Measurements from ENCODE around the gene CELSR2.

Gene CELSR2

GRCh38 chr1:109259674-109260557 is 10.6 kb downstream of the CELSR2 start:
- DNase-seq, result no peak
- Histone ChIP-seq H3K36me3 (replicated peaks; ENCODE audit: insufficient read depth, low read length) (no peaks in the 10 kb centered on the region), H4K20me1 (ENCODE audit: insufficient read depth, low read length) (no peaks in the 10 kb centered on the region), H3K9me2 (replicated peaks; ENCODE audit: insufficient read depth, low read length) (no peaks in the 10 kb centered on the region), H3F3A (ENCODE audit: insufficient read depth, low read length) (no peaks in the 10 kb centered on the region), H2AFZ (ENCODE audit: low read length) (no peak overlapping the region), H3K4me3 (ENCODE audit: low read length) (no peak overlapping the region), H3K4me2 (ENCODE audit: low read depth, low read length) (no peak overlapping the region), H3K27me3 (replicated peaks; ENCODE audit: insufficient read depth, low read length) (no peaks in the 10 kb centered on the region), H3K9me3 (replicated peaks; ENCODE audit: insufficient read depth, low read length) (no peaks in the 10 kb centered on the region), H3K27ac (ENCODE audit: low read length) (no peak overlapping the region), H3K4me1 (ENCODE audit: low read length) (no peaks in the 10 kb centered on the region), H3K79me2 (ENCODE audit: low read length) (no peaks in the 10 kb centered on the region), H3K9ac (ENCODE audit: low read length) (no peak overlapping the region)
- TF ChIP-seq EZH2 (optimal IDR thresholded peaks at IDR 0.05; ENCODE audit: low read depth, low read length) (no peak), EZH2phosphoT487 (IDR thresholded peaks at IDR 0.05; ENCODE audit: low read length) (no peak)
- TF ChIP-seq, protein P1, sequence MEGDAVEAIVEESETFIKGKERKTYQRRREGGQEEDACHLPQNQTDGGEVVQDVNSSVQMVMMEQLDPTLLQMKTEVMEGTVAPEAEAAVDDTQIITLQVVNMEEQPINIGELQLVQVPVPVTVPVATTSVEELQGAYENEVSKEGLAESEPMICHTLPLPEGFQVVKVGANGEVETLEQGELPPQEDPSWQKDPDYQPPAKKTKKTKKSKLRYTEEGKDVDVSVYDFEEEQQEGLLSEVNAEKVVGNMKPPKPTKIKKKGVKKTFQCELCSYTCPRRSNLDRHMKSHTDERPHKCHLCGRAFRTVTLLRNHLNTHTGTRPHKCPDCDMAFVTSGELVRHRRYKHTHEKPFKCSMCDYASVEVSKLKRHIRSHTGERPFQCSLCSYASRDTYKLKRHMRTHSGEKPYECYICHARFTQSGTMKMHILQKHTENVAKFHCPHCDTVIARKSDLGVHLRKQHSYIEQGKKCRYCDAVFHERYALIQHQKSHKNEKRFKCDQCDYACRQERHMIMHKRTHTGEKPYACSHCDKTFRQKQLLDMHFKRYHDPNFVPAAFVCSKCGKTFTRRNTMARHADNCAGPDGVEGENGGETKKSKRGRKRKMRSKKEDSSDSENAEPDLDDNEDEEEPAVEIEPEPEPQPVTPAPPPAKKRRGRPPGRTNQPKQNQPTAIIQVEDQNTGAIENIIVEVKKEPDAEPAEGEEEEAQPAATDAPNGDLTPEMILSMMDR (IDR thresholded peaks at IDR 0.05; ENCODE audit: low read length), result no peak

DNA sequence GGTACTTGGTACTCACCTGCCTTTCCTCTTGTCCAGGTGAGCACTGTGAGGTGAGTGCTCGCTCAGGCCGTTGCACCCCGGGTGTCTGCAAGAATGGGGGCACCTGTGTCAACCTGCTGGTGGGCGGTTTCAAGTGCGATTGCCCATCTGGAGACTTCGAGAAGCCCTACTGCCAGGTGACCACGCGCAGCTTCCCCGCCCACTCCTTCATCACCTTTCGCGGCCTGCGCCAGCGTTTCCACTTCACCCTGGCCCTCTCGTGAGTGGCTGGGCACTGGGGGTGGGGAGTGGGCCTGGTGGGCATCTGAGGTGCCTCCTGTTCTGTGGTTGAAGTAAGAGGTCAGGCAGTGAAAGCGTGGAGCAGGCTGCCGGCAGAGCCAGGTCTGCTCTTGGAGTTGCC is 11.7 kb downstream of the CELSR2 start:
- H4K20me1 ChIP-seq (ENCODE audit: insufficient read depth, low read length), result no peaks in the 10 kb centered on the region
- H3K4me1 ChIP-seq (ENCODE audit: low read length), result no peaks in the 10 kb centered on the region
- TF ChIP-seq, protein P1 (IDR thresholded peaks at IDR 0.05; ENCODE audit: low read length), result no peak
- TF ChIP-seq EZH2phosphoT487 (IDR thresholded peaks at IDR 0.05; ENCODE audit: low read length), result no peak
- no peak for TF ChIP-seq EZH2 (optimal IDR thresholded peaks at IDR 0.05; ENCODE audit: low read depth, low read length)
- no peak overlapping the region for H3K27ac ChIP-seq (ENCODE audit: low read length)
- H3F3A ChIP-seq (ENCODE audit: insufficient read depth, low read length), result no peaks in the 10 kb centered on the region
- no peak overlapping the region for H3K4me3 ChIP-seq (ENCODE audit: low read length)
- no peak overlapping the region for H3K9ac ChIP-seq (ENCODE audit: low read length)
- H3K9me2 ChIP-seq (replicated peaks; ENCODE audit: insufficient read depth, low read length), result no peaks in the 10 kb centered on the region
- H3K79me2 ChIP-seq (ENCODE audit: low read length), result no peaks in the 10 kb centered on the region
- no peak overlapping the region for H3K4me2 ChIP-seq (ENCODE audit: low read depth, low read length)
- no peaks in the 10 kb centered on the region for H3K9me3 ChIP-seq (replicated peaks; ENCODE audit: insufficient read depth, low read length)
- H3K36me3 ChIP-seq (replicated peaks; ENCODE audit: insufficient read depth, low read length), result no peaks in the 10 kb centered on the region
- no peak for DNase-seq
- no peak overlapping the region for H2AFZ ChIP-seq (ENCODE audit: low read length)
- no peaks in the 10 kb centered on the region for H3K27me3 ChIP-seq (replicated peaks; ENCODE audit: insufficient read depth, low read length)

GRCh38 chr1:109261578-109261977 is 12.2 kb downstream of the CELSR2 start:
- no peak for DNase-seq
- no peak overlapping the region for H3K9ac ChIP-seq (ENCODE audit: low read length)
- no peaks in the 10 kb centered on the region for H3K9me3 ChIP-seq (replicated peaks; ENCODE audit: insufficient read depth, low read length)
- H3K27ac ChIP-seq (ENCODE audit: low read length), result no peak overlapping the region
- no peak overlapping the region for H3K4me2 ChIP-seq (ENCODE audit: low read depth, low read length)
- H3K36me3 ChIP-seq (replicated peaks; ENCODE audit: insufficient read depth, low read length), result no peaks in the 10 kb centered on the region
- no peaks in the 10 kb centered on the region for H3K4me1 ChIP-seq (ENCODE audit: low read length)
- no peaks in the 10 kb centered on the region for H4K20me1 ChIP-seq (ENCODE audit: insufficient read depth, low read length)
- no peaks in the 10 kb centered on the region for H3K9me2 ChIP-seq (replicated peaks; ENCODE audit: insufficient read depth, low read length)
- no peaks in the 10 kb centered on the region for H3F3A ChIP-seq (ENCODE audit: insufficient read depth, low read length)
- H2AFZ ChIP-seq (ENCODE audit: low read length), result no peak overlapping the region
- TF ChIP-seq, protein P1 (IDR thresholded peaks at IDR 0.05; ENCODE audit: low read length), result no peak
- TF ChIP-seq EZH2phosphoT487 (IDR thresholded peaks at IDR 0.05; ENCODE audit: low read length), result no peak
- TF ChIP-seq EZH2 (optimal IDR thresholded peaks at IDR 0.05; ENCODE audit: low read depth, low read length), result no peak
- H3K4me3 ChIP-seq (ENCODE audit: low read length), result no peak overlapping the region
- H3K79me2 ChIP-seq (ENCODE audit: low read length), result no peaks in the 10 kb centered on the region
- H3K27me3 ChIP-seq (replicated peaks; ENCODE audit: insufficient read depth, low read length), result no peaks in the 10 kb centered on the region
